HCT116 (cell line): ENCODE data around the gene FBXO42. TPM values are rescaled to one million over a fixed set of nuclear protein-coding genes. Genes with fewer than 3 reads are reported as not detected.

ENCODE experiments used
- ATAC-seq: fragments of 200-7000 bp; cut with Tn5 transposase; 2 replicates; pipeline ENCODE4 v1.9.1; 2020; ENCODE audit warnings: mild to moderate bottlenecking, moderate library complexity
- BruUV-seq: library from RNA; stranded (reverse); fragments of 400-500 nt; replicated peaks from 2 replicates; lab custom pipeline; 2021; lab: Mats Ljungman, UMichigan
- CTCF ChIA-PET: fragments of 300-600 bp; sonication (Branson Sonifier 250); formaldehyde crosslinking; loops from one replicate; lab custom pipeline; 2021; ENCODE audit warnings: antibody characterized with exemption; lab: Charles Lee
- POLR2A ChIA-PET: fragments of 300-600, 350-600 bp; sonication (Branson Sonifier 250); formaldehyde crosslinking; loops from one replicate; lab custom pipeline; 2021; ENCODE audit warnings: antibody characterized with exemption; lab: Charles Lee
- RAD21 ChIA-PET, 2 experiments: fragments of 300-600 bp; sonication (Branson Sonifier 250); formaldehyde crosslinking; loops; one replicate each; lab custom pipeline; 2023; ENCODE audit warnings: low total read pairs in 2 of 2; ENCODE audit not compliant: uncharacterized antibody in 2 of 2, unreplicated experiment in 2 of 2, low non-redundant PET in 1 of 2; lab: Charles Lee
- DNase-seq: peaks from one replicate; pipeline ENCODE4 v3.0.0-alpha.2; 2010; ENCODE audit warnings: low read depth, low spot score
- H2AFZ ChIP-seq: fragments of 200-600 bp; shearing (Covaris generic), sonication (generic); 2 replicates; pipeline ENCODE4 v1.6.1; 2017; ENCODE audit warnings: low read depth, mixed run types, mixed read lengths, antibody characterized with exemption, low read length; ENCODE audit not compliant: poor library complexity, severe bottlenecking
- H3K27ac ChIP-seq: 2 replicates; pipeline ENCODE4 v1.5.1; 2012; ENCODE audit warnings: low read depth, low read length
- H3K27me3 ChIP-seq: fragments of 200-600 bp; sonication (generic); 2 replicates; pipeline ENCODE4 v1.6.1; 2016; ENCODE audit warnings: mixed run types, low read length, mixed read lengths; ENCODE audit not compliant: insufficient read depth
- H3K36me3 ChIP-seq, 2 experiments: fragments of 200-500 bp in 1 of 2; fragments of 200-600 bp in 1 of 2; sonication (Bioruptor generic) in 1 of 2; sonication (generic) in 1 of 2; 2 replicates each; pipeline versions ENCODE4 v1.5.1 to v1.6.1; 2014 to 2016; ENCODE audit warnings: low read length in 2 of 2, inconsistent platforms in 1 of 2, mixed read lengths in 1 of 2, mixed run types in 1 of 2; ENCODE audit not compliant: insufficient read depth in 2 of 2, control insufficient read depth in 1 of 2
- H3K4me1 ChIP-seq, 2 experiments: fragments of 200-600 bp in 1 of 2; sonication (generic) in 1 of 2; 2 replicates each; pipeline versions ENCODE4 v1.5.1 to v1.6.1; 2012 to 2017; ENCODE audit warnings: low read length in 2 of 2, inconsistent platforms in 1 of 2, mild to moderate bottlenecking in 1 of 2, mixed read lengths in 1 of 2, mixed run types in 1 of 2, moderate library complexity in 1 of 2; ENCODE audit not compliant: insufficient read depth in 2 of 2, control insufficient read depth in 1 of 2
- H3K4me2 ChIP-seq: fragments of 200-600 bp; sonication (generic); 2 replicates; pipeline ENCODE4 v1.6.1; 2017; ENCODE audit warnings: mixed run types, low read length, mixed read lengths
- H3K4me3 ChIP-seq, 2 experiments: fragments of 200-600 bp in 1 of 2; sonication (generic) in 1 of 2; replicated peaks in 1 of 2; 2 replicates each; pipeline ENCODE4 v1.5.1; 2011 to 2016; ENCODE audit warnings: low read length in 2 of 2, control low read depth in 1 of 2, low read depth in 1 of 2, mild to moderate bottlenecking in 1 of 2, mixed read lengths in 1 of 2, mixed run types in 1 of 2
- H3K79me2 ChIP-seq: fragments of 200-600 bp; sonication (generic); 2 replicates; pipeline ENCODE4 v1.6.1; 2017; ENCODE audit warnings: mild to moderate bottlenecking, mixed run types, low read length, moderate library complexity, mixed read lengths; ENCODE audit not compliant: insufficient read depth
- H3K9ac ChIP-seq: fragments of 200-600 bp; sonication (generic); 2 replicates; pipeline ENCODE4 v1.6.1; 2016; ENCODE audit warnings: low read length, mixed read lengths
- H3K9me2 ChIP-seq: fragments of 200-600 bp; sonication (generic), shearing (Covaris generic); 2 replicates; pipeline ENCODE4 v1.6.1; 2017; ENCODE audit warnings: mixed run types, mild to moderate bottlenecking, moderate library complexity; ENCODE audit not compliant: insufficient read depth
- H3K9me3 ChIP-seq, 2 experiments: fragments of 200-500 bp in 1 of 2; fragments of 200-600 bp in 1 of 2; sonication (Bioruptor generic) in 1 of 2; sonication (generic) in 1 of 2; 2 replicates each; pipeline ENCODE4 v1.6.1; 2014 to 2017; ENCODE audit warnings: low read length in 2 of 2, mixed read lengths in 2 of 2, inconsistent platforms in 1 of 2, low read depth in 1 of 2, mild to moderate bottlenecking in 1 of 2, mixed run types in 1 of 2, moderate library complexity in 1 of 2; ENCODE audit not compliant: control insufficient read depth in 1 of 2, insufficient read depth in 1 of 2
- H4K20me1 ChIP-seq: fragments of 200-600 bp; sonication (generic), shearing (Covaris generic); 2 replicates; pipeline ENCODE4 v1.6.1; 2017; ENCODE audit warnings: mixed run types, mild to moderate bottlenecking, moderate library complexity; ENCODE audit not compliant: insufficient read depth
- EGR1 ChIP-seq: IDR thresholded peaks from 2 replicates; pipeline ENCODE4 v1.6.1; 2012; ENCODE audit warnings: low read depth
- ELF1 ChIP-seq: IDR thresholded peaks from 2 replicates; pipeline ENCODE4 v1.6.1; 2012; ENCODE audit warnings: low read depth, borderline replicate concordance
- EZH2 ChIP-seq: fragments of 200-600 bp; sonication (generic); IDR thresholded peaks from 2 replicates; pipeline ENCODE4 v1.6.1; 2017; ENCODE audit warnings: antibody characterized with exemption, mixed run types
- EZH2phosphoT487 ChIP-seq: fragments of 200-600 bp; IDR thresholded peaks from 2 replicates; pipeline ENCODE4 v1.6.1; 2018; ENCODE audit warnings: antibody characterized with exemption, borderline replicate concordance
- FOSL1 ChIP-seq: IDR thresholded peaks from 2 replicates; pipeline ENCODE4 v1.6.1; 2012; ENCODE audit warnings: low read depth
- RAD21 ChIP-seq: IDR thresholded peaks from 2 replicates; pipeline ENCODE4 v1.6.1; 2012; ENCODE audit warnings: low read depth, mild to moderate bottlenecking
- SIN3A ChIP-seq: IDR thresholded peaks from 2 replicates; pipeline ENCODE4 v1.6.1; 2012; ENCODE audit warnings: low read depth
- SP1 ChIP-seq: IDR thresholded peaks from 2 replicates; pipeline ENCODE4 v1.6.1; 2012; ENCODE audit warnings: low read depth
- SRF ChIP-seq: IDR thresholded peaks from 2 replicates; pipeline ENCODE4 v1.6.1; 2012; ENCODE audit warnings: low read depth
- TCF7L2 ChIP-seq: IDR thresholded peaks from 2 replicates; pipeline ENCODE4 v1.7.0; 2011; ENCODE audit warnings: borderline replicate concordance, inconsistent platforms; ENCODE audit not compliant: insufficient read depth, insufficient read length; ENCODE audit errors: extremely low read depth
- YY1 ChIP-seq: IDR thresholded peaks from 2 replicates; pipeline ENCODE4 v1.6.1; 2011; ENCODE audit warnings: low read length, low read depth, moderate library complexity, mild to moderate bottlenecking; ENCODE audit not compliant: insufficient replicate concordance; ENCODE audit errors: extremely low read depth
- ZFX ChIP-seq: fragments of 450-650 bp; IDR thresholded peaks from 2 replicates; pipeline ENCODE4 v1.6.1; 2017
- ZNF274 ChIP-seq: fragments of 200-500 bp; sonication (Bioruptor generic); IDR thresholded peaks from 2 replicates; pipeline ENCODE4 v1.6.1; 2014; ENCODE audit warnings: mild to moderate bottlenecking, low read depth, low read length, inconsistent platforms
- intact Hi-C: fragments of 100-400 bp; cut with micrococcal nuclease; formaldehyde crosslinking; loops from 2 replicates; pipeline ENCODE4 v1.10.0; 2022
- total RNA-seq: library from RNA; stranded (reverse); gene quantifications from one replicate; pipeline ENCODE4 v1.2.1, GENCODE V29; 2021; ENCODE audit not compliant: unreplicated experiment
- TF ChIP-seq, protein P1 (sequence below), 3 experiments: fragments of 200-600 bp in 1 of 3; sonication (generic) in 1 of 3; IDR thresholded peaks in 2 of 3; conservative IDR thresholded peaks in 1 of 3; 2 replicates each; pipeline ENCODE4 v1.5.1; 2012 to 2017; ENCODE audit warnings: low read depth in 2 of 3, low read length in 2 of 3, antibody characterized with exemption in 1 of 3, borderline replicate concordance in 1 of 3, control low read depth in 1 of 3, mild to moderate bottlenecking in 1 of 3, mixed read lengths in 1 of 3, mixed run types in 1 of 3, moderate library complexity in 1 of 3; ENCODE audit not compliant: insufficient read depth in 1 of 3
- TF ChIP-seq, protein P2 (sequence below): IDR thresholded peaks from 2 replicates; pipeline ENCODE4 v1.6.1; 2012; ENCODE audit warnings: low read depth
- TF ChIP-seq, protein P3 (sequence below): IDR thresholded peaks from 2 replicates; pipeline ENCODE4 v1.6.1; 2012
- TF ChIP-seq, protein P4 (sequence below): IDR thresholded peaks from 2 replicates; pipeline ENCODE4 v1.6.1; 2011; ENCODE audit warnings: mild to moderate bottlenecking, low read length, moderate library complexity; ENCODE audit not compliant: insufficient replicate concordance; ENCODE audit errors: extremely low read depth

Gene FBXO42
- total RNA-seq, 1 experiment from 2014 or later = 20.6 TPM

DNA sequence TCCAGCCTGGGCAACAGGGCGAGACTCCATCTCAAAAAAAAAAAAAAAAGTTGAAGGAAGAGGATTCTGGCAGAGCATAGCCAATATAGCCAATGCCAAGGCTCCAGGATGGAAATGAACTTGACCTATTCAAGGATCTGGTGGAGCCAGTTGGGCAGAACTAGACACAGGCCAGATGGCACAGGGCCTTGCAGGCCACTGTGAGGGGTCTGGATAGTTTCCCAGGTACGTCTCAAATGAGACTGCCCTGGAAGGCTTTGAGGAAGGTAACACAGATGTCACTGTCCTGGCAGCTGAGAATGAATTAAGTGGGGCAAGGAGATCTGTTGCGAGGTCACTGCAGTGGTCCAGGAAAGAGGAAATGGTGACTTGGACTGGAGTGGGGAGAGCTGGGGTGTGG is 127.8 kb downstream of the FBXO42 start:
- intact Hi-C loops = no loop called here
- TF ChIP-seq, protein P1, sequence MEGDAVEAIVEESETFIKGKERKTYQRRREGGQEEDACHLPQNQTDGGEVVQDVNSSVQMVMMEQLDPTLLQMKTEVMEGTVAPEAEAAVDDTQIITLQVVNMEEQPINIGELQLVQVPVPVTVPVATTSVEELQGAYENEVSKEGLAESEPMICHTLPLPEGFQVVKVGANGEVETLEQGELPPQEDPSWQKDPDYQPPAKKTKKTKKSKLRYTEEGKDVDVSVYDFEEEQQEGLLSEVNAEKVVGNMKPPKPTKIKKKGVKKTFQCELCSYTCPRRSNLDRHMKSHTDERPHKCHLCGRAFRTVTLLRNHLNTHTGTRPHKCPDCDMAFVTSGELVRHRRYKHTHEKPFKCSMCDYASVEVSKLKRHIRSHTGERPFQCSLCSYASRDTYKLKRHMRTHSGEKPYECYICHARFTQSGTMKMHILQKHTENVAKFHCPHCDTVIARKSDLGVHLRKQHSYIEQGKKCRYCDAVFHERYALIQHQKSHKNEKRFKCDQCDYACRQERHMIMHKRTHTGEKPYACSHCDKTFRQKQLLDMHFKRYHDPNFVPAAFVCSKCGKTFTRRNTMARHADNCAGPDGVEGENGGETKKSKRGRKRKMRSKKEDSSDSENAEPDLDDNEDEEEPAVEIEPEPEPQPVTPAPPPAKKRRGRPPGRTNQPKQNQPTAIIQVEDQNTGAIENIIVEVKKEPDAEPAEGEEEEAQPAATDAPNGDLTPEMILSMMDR (IDR thresholded peaks at IDR 0.05 in 2 of 3, conservative IDR thresholded peaks at IDR 0.05 in 1 of 3; ENCODE audit: borderline replicate concordance in 1 of 3, insufficient read depth in 1 of 3, low read depth in 2 of 3, low read length in 2 of 3) = no peak
- TF ChIP-seq EZH2 (no peak), ZNF274 (no peak), FOSL1 (no peak), TCF7L2 (no peak), ELF1 (no peak), YY1 (no peak), SRF (no peak), SIN3A (no peak), ZFX (no peak), EGR1 (no peak), EZH2phosphoT487 (no peak), RAD21 (no peak), SP1 (no peak)
- TF ChIP-seq, protein P2, sequence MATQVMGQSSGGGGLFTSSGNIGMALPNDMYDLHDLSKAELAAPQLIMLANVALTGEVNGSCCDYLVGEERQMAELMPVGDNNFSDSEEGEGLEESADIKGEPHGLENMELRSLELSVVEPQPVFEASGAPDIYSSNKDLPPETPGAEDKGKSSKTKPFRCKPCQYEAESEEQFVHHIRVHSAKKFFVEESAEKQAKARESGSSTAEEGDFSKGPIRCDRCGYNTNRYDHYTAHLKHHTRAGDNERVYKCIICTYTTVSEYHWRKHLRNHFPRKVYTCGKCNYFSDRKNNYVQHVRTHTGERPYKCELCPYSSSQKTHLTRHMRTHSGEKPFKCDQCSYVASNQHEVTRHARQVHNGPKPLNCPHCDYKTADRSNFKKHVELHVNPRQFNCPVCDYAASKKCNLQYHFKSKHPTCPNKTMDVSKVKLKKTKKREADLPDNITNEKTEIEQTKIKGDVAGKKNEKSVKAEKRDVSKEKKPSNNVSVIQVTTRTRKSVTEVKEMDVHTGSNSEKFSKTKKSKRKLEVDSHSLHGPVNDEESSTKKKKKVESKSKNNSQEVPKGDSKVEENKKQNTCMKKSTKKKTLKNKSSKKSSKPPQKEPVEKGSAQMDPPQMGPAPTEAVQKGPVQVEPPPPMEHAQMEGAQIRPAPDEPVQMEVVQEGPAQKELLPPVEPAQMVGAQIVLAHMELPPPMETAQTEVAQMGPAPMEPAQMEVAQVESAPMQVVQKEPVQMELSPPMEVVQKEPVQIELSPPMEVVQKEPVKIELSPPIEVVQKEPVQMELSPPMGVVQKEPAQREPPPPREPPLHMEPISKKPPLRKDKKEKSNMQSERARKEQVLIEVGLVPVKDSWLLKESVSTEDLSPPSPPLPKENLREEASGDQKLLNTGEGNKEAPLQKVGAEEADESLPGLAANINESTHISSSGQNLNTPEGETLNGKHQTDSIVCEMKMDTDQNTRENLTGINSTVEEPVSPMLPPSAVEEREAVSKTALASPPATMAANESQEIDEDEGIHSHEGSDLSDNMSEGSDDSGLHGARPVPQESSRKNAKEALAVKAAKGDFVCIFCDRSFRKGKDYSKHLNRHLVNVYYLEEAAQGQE = no peak
- TF ChIP-seq, protein P3, sequence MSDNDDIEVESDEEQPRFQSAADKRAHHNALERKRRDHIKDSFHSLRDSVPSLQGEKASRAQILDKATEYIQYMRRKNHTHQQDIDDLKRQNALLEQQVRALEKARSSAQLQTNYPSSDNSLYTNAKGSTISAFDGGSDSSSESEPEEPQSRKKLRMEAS = no peak
- TF ChIP-seq, protein P4, sequence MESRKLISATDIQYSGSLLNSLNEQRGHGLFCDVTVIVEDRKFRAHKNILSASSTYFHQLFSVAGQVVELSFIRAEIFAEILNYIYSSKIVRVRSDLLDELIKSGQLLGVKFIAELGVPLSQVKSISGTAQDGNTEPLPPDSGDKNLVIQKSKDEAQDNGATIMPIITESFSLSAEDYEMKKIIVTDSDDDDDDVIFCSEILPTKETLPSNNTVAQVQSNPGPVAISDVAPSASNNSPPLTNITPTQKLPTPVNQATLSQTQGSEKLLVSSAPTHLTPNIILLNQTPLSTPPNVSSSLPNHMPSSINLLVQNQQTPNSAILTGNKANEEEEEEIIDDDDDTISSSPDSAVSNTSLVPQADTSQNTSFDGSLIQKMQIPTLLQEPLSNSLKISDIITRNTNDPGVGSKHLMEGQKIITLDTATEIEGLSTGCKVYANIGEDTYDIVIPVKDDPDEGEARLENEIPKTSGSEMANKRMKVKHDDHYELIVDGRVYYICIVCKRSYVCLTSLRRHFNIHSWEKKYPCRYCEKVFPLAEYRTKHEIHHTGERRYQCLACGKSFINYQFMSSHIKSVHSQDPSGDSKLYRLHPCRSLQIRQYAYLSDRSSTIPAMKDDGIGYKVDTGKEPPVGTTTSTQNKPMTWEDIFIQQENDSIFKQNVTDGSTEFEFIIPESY = no peak
- Histone ChIP-seq H4K20me1 (no peaks in the 10 kb centered on the region), H3K4me1 (no peaks in the 10 kb centered on the region), H3K9me2 (no peaks in the 10 kb centered on the region), H3K9ac (no peak overlapping the region), H3K36me3 (no peaks in the 10 kb centered on the region), H3K4me3 (no peak overlapping the region), H3K27ac (no peak overlapping the region), H3K4me2 (no peak overlapping the region), H2AFZ (no peak overlapping the region), H3K9me3 (no peaks in the 10 kb centered on the region), H3K79me2 (no peaks in the 10 kb centered on the region), H3K27me3 (no peaks in the 10 kb centered on the region)
- no peak for DNase-seq
- ChIA-PET CTCF (no interaction called here), POLR2A (no interaction called here), RAD21 (no interaction called here)
- no peak for ATAC-seq
- BruUV-seq = no TSS peak
